Lower lobe of right lung (tissue), 2 donors: Measurements from ENCODE around the gene REV3L. TPM values are rescaled to one million over a fixed set of nuclear protein-coding genes. Genes with fewer than 3 reads are reported as not detected.

ENCODE experiments used
- ATAC-seq, 2 donors: fragments of 200-7000 bp; cut with Tn5 transposase; one replicate each; pipeline ENCODE4 v1.9.1; 2020 to 2022; ENCODE audit warnings: mild to moderate bottlenecking in 2 of 2, moderate library complexity in 2 of 2
- DNase-seq: peaks from one replicate; pipeline ENCODE4 v3.0.0-alpha.2; 2020
- H3K27ac ChIP-seq: fragments of 200-600 bp; one replicate; pipeline ENCODE4 v1.8.0; 2022
- H3K27me3 ChIP-seq: fragments of 200-600 bp; one replicate; pipeline ENCODE4 v1.8.0; 2022; ENCODE audit warnings: low read depth
- H3K36me3 ChIP-seq: fragments of 200-600 bp; one replicate; pipeline ENCODE4 v1.8.0; 2022; ENCODE audit warnings: mild to moderate bottlenecking
- H3K4me1 ChIP-seq: fragments of 200-600 bp; one replicate; pipeline ENCODE4 v1.8.0; 2022
- H3K4me3 ChIP-seq: fragments of 200-600 bp; one replicate; pipeline ENCODE4 v1.8.0; 2022; ENCODE audit warnings: mild to moderate bottlenecking
- H3K9me3 ChIP-seq: fragments of 200-600 bp; one replicate; pipeline ENCODE4 v1.8.0; 2022
- CTCF ChIP-seq: fragments of 200-600 bp; IDR thresholded peaks from one replicate; pipeline ENCODE4 v1.8.0; 2022; ENCODE audit warnings: antibody characterized with exemption, mild to moderate bottlenecking
- intact Hi-C: fragments of 100-400 bp; cut with DNase I; formaldehyde crosslinking; loops from one replicate; pipeline ENCODE4 v1.11.0; 2022
- long read RNA-seq: library from polyadenylated mRNA; unstranded; transcript quantifications from one replicate; pipeline ENCODE4 v2.0.0, GENCODE V29; 2021
- total RNA-seq: library from RNA; stranded (reverse); fragmentation: NEBNext Ultra II Directional; extraction: Animal tissue kit (Norgen Biotek cat#: 25700); gene quantifications from one replicate; pipeline ENCODE4 v1.2.1, GENCODE V29; 2021
- donor health status: DM: no; HTN: yes; CAD: no; lungs with severe emphysema.

The REV3L gene
- 30.3 TPM for total RNA-seq
- long read RNA-seq, partial matches to known transcripts = 23 of 58 reads
- long read RNA-seq, other reads (novel, unspliced or antisense) = 35 of 58 reads

- Histone ChIP-seq H3K4me1 (peaks cover 39% of the 10 kb centered on the region), H3K27me3 (no peaks in the 10 kb centered on the region), H3K36me3 (no peaks in the 10 kb centered on the region), H3K9me3 (no peaks in the 10 kb centered on the region), H3K27ac (peak within 1 kb of the TSS; percentile 98), H3K4me3 (peak within 1 kb of the TSS; percentile 81)
- intact Hi-C loops = no loop called here
- ATAC-seq = peak; percentile 83 to 88
- peak; percentile 88 for DNase-seq
- TF ChIP-seq CTCF = no peak
These were observed at the start of gene REV3L for GRCh38 chr6:111482959-111483735. Gene REV3L, minus strand, starts transcription at chr6:111483218. Its CDS starts 330 bp downstream, at chr6:111482888.

- no peak for TF ChIP-seq CTCF
- intact Hi-C loops = no loop called here
- no peaks in the 10 kb centered on the region for H3K36me3 ChIP-seq
- H3K27ac ChIP-seq = no peak overlapping the region
- H3K4me1 ChIP-seq = peaks cover under 1% of the 10 kb centered on the region
- H3K27me3 ChIP-seq = no peaks in the 10 kb centered on the region
- ATAC-seq (no peak), DNase-seq (no peak)
- no peaks in the 10 kb centered on the region for H3K9me3 ChIP-seq
- no peak overlapping the region for H3K4me3 ChIP-seq
These were observed 48.2 kb upstream of the REV3L start for GRCh38 chr6:111531185-111531584.

GRCh38 chr6:111530667-111531066 lies 47.6 kb upstream of the REV3L start:
- DNase-seq (no peak), ATAC-seq (no peak)
- Histone ChIP-seq H3K9me3 (no peaks in the 10 kb centered on the region), H3K4me3 (no peak overlapping the region), H3K27ac (no peak overlapping the region), H3K36me3 (no peaks in the 10 kb centered on the region), H3K4me1 (no peaks in the 10 kb centered on the region), H3K27me3 (no peaks in the 10 kb centered on the region)
- intact Hi-C loops = no loop called here
- no peak for TF ChIP-seq CTCF

GRCh38 chr6:111530218-111530617 lies 47.2 kb upstream of the REV3L start:
- ATAC-seq (no peak), DNase-seq (no peak)
- Histone ChIP-seq H3K4me3 (no peak overlapping the region), H3K27me3 (no peaks in the 10 kb centered on the region), H3K4me1 (no peaks in the 10 kb centered on the region), H3K27ac (no peak overlapping the region), H3K9me3 (no peaks in the 10 kb centered on the region), H3K36me3 (no peaks in the 10 kb centered on the region)
- no peak for TF ChIP-seq CTCF
- intact Hi-C loops = no loop called here

GRCh38 chr6:111527367-111527766 lies 44.3 kb upstream of the REV3L start:
- Histone ChIP-seq H3K27ac (no peak overlapping the region), H3K9me3 (no peaks in the 10 kb centered on the region), H3K36me3 (no peaks in the 10 kb centered on the region), H3K4me3 (no peak overlapping the region), H3K27me3 (no peaks in the 10 kb centered on the region), H3K4me1 (peaks cover 7% of the 10 kb centered on the region)
- ATAC-seq (no peak), DNase-seq (no peak)
- intact Hi-C loops = no loop called here
- no peak for TF ChIP-seq CTCF
